ENCODE results near the gene CLECL1.
"Not testable (repeated sequence)": the region's sequence is repeated elsewhere in the genome, so short reads cannot be mapped to it uniquely, and the experiment has no call there.

CLECL1 gene

DNA sequence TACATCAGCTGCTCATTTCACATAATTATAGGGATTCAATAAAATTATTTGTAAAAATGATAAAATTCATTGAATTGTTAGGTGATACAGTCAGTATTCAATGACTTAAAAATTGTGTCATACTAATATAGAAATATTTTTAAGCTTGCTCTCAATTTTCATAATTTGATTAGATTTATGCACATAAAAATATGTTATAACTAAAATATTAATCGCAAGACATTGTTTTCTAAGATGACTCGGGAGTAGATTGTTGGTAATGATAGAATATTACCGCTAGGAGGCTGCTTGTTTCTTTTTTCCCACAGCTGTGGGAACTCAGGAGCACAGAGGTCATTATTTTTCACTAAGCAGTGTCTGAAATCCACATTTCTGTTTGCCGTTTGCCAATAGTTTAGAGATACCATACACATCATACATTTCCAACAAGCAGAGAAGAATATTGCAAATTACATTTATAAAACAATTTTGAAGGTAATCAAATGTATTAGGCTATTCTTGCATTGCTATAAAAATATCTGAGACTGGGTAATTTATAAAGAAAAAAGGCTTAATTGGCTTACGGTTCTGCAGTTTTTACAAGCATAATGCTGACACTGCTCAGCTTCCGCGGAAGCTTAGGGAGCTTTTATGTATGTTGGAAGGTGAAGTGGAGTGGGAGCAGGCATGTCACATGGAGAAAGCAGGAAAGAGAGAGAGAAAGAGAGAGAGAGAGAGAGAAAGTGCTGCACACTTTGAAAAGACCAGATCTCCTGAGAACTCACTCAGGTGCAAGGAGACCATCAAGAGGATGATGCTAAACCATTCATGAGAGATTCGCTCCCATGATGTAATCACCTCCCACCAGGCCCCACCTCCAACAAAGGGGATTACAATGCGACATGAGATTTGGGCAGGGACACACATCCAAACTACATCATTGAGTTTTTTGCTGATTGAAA, 18.6 kb upstream of the CLECL1 start:
- DNase-seq = no peak

DNA sequence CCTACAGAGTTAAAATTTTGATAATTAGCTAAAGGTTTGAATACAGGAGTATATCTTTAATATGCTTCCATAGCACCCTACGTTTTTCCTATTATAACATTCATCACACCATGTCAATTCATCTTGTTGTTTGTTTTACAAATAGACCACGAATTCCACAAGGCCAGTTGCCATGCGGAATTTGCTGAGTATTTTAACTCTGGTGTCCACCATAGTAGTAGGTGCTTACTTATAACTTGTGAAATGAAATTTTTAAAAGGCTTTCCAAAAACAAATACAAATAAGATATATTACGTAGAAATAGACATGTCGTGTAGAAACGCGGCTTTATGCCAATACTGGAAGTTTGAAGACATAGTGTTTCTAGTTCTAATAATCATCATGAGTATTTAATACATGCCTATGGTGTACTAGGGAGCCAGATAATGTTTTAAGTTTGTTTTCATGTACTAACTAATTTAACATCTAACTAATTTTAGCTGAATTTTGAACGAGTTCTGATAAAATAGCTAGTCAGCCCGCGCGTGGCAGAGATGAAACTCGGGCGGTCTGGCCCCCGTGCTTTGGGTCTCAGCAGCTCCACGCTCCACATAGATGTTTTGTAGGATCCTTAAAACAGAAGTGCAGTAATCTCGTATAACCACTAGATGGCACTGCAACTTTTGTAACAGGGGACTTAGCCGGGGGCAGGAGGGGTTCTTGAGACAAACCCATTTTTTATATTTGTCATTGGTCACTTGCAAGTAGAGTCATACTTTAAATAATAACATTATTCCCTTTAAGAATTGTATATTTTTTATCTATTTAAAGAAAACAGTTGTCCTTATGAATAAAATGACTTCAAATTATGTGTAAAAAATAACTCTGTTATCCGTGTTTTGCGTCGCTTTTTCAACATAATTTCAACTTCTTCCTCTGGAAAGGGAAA, 17.6 kb upstream of the CLECL1 start:
- DNase-seq = peak in 23 of 58 donors; percentile 1 to 66 (median 12)

DNA sequence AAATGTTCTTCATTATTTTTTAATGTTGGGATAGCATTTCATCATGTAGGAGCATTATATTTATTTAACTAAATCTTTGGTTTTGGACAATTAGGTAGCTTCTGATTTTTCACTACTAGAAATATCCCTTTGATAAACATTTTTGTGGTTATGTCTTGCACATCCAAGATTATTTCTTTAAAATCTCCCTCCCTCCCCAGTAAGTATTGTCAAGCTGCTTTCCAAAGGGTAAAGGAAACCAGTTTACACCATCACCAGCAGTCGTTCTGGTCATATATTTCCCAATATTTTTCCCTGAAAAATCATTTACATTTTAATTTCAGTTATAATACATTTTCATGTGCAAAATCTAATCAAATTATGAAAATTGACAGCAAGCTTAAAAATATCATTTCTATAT, 16.7 kb upstream of the CLECL1 start:
- DNase-seq = no peak

DNA sequence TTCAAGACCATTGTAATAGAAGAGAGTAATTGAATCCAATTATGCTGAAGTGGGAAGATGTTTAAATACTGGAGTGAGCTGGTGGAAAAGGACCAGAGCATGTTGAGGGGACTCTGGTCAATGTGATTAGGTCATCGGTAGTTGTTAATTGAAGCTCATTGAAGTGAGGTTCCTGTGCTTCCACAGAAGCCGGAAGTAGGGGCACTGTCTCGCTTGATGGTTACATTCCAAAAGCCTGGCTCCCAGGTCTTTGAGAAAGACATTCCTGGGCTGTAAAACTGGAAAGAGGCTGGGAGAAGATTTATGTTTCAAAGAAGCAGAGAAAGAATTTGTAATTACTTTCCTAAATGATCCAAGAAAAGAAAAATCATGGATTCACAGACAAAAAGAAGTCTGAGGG, 12.3 kb upstream of the CLECL1 start:
- no peak for DNase-seq

DNA sequence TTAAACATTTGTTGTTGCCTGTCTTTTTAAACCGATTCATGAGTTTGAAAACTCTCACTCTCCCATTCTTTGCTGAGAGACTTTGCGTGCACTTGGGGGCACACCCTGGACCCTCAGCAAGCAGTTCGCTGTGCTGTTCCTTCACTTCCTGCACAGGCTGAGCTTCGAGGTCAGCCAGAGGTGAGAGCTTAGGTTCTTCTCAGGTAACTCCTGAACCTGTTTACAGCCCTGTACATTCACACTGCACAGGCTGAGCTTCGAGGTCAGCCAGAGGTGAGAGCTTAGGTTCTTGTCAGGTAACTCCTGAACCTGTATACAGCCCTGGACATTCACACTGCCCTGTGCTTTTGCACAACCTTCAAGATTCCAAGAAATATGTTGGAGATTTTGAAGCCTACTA, 9.8 kb upstream of the CLECL1 start:
- DNase-seq = no peak

DNA sequence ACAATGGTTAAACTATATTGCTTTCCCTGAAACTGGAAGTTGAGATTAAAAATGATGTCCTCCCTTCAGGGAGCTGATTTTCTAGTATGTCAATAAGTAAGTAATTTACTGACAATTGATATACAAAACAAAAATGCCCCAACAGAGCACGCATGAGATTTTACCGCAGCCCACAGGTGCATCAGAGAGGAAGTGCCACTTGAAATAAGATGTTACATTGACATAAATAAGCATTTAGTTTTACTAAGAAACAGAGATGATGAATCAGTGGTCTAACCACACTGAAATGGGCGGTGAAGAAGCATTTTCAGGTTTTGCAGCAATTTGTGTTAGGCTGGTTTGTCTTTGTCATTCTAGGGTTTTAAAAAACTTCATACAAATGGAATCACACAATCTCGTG, 8.8 kb upstream of the CLECL1 start:
- DNase-seq = no peak

DNA sequence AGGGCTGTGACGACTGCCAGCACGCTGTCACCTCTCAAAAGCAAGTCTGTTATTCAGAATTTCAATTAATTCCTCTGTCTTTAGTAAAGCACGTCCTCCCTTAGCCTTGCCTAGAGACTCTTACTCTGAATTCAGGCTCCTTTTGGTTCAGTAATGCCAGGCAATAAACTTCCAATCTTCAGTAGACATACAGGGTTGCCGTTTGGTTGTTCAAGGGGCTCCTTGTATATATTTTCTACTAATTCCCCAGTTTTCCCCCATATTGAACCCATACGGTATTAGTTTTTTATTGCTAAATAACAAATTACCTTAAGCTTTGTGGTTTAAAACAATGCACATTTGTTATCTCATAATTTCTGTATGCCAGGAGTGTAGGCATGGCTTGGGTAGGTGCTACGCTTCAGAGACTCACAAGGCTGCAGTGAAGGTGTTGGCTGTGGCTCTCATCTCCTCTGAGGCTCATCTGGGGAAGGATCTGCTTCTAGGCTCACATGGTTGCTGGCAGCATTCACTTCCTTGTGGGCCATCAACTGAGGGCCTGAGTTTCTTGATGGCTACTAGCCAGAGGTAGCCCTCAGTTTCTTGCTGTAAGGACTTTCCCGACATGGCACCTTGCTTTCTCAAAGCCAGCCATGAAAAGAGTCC, 7.3 kb upstream of the CLECL1 start:
- DNase-seq = no peak

DNA sequence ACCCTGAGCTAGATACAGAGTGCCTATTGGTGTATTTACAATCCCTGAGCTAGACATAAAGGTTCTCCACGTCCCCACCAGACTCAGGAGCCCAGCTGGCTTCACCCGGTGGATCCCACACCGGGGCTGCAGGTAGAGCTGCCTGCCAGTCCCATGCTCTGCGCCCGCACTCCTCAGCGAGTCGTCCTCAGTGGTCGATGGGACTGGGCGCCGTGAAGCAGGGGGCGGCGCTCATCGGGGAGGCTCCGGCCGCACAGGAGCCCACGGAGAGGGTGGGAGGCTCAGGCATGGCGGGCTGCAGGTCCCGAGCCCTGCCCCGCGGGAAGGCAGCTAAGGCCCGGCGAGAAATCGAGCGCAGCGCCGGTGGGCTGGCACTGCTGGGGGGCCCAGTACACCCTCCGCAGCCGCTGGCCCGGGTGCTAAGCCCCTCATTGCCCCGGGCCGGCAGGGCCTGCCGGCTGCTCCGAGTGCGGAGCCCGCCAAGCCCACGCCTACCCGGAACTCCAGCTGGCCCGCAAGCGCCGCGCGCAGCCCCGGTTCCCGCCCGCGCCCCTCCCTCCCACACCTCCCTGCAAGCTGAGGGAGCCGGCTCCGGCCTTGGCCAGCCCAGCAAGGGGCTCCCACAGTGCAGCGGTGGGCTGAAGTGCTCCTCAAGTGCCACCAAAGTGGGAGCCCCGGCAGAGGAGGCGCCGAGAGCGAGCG, 6.7 kb upstream of the CLECL1 start:
- not testable (repeated sequence) for DNase-seq

DNA sequence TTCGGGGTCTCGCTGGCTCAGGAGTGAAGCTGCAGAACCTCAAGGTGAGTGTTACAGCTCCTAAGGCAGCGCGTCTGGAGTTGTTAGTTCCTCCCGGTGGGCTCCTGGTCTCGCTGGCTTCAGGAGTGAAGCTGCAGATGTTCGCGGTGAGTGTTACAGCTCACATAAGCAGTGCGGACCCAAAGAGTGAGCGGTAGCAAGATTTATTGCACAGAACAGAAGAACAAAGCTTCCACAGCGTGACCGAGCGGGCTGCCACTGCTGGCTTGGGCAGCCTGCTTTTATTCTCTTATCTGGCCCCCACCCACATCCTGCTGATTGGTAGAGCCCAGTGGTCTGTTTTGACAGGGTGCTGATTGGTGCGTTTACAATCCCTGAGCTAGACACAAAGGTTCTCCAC, 6.0 kb upstream of the CLECL1 start:
- not testable (repeated sequence) for DNase-seq

DNA sequence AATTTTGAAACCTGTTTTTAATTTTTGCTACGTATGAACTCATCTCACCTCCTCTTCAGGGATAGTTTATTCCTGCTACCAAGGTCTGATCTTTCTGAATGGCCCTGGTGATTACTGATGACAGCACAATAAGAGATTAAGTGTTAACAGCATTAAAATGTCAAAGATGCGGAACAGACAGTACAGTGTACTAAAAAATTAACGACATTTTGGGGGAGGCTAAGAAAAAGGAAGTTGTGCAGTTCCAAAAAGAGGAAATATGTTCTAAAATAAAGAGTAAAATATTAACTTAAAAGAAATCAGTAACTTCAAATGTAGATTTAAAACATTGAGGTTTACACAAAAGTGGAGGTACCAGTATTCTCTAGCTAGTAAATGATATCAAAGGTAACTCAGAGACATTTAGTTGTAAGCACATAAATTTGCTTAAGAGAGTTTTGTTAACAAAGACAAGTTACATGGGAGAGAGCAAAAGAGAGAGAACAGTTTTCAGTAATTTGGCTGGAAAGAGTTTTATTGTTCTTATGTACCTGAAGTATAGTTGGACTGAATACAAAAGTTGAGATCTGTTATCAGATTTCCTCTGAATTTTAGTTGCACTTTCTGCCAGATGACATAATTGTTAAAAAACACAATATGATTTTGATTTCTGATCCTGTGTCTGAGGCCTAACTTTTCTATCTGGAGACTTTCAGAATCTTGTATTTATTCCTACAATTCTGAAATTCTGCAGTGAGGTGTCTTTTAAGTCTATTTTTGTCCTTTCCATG, 4.2 kb upstream of the CLECL1 start:
- no peak for DNase-seq

DNA sequence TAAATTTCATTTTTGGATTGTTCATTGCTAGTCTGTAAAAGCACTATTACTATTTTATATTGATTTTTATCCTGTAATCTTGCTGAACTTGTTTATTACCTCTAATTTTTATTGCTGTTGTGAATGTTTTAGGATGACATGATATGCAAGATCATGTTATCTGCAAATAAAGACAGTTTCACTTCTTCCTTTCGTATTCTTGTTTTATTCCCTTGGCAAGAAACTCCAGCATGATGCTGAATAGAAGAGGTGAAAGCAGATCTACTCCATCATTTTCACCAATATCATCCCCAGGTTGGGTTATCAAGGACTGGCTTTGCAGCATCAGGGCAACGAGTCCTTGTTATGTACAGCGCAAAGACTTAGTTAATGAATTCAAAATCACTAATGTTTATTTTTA, 2.7 kb upstream of the CLECL1 start:
- no peak for DNase-seq

DNA sequence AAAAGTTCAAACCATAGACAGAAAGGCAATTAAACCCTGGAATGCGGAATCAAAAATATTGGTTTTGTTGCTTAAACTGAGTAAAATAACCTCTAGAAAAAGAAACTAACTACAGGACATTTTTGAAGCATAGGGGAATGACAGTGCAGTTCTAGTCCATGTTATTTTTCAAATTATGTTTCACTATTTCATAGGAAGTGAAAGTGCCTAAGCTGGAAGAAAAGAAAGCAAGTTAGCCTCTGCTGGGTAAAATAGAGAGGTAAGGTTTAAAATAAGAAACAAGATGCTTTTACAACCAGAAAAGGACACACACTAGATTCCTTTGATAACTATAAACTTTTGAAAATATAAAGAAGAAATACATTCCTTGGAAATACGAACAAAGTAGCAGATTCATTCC, 1.1 kb downstream of the CLECL1 start:
- DNase-seq = no peak

DNA sequence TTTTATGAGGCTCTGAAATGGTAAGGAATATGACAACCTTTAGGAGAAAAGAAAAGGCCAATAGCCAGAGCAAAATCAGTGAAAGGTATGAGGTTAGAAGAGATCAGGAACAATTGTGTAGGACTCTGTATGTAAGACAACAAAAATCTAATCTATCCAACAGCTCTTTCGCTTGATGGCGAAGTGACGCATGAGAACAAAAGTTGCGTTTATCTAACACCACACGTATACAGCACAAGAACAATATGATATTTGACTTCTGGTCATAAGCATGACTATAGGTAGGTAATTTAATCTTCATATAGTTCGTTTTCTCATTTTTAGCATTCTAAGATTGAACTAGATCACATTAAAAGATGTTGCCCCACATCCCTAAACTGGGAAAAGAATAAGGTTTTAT, 1.5 kb downstream of the CLECL1 start:
- DNase-seq = no peak

DNA sequence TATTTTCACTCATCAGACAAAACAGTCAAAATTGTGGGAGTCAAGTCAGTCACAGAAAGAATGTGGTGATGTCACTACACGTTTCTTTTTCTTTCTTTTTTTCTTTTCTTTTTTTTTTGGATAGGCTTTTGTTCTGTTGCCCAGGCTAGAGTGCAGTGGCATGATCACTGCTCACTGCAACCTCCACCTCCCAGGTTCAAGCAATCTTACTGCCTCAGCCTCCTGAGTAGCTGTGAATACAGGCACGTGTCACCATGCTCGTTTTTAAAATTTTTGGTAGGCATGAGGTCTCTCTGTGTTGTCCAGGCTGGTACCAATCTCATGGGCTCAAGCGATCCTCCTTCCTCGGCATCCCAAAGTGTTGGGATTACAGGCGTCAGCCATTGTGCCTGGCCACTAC, 2.3 kb downstream of the CLECL1 start:
- no peak for DNase-seq

DNA sequence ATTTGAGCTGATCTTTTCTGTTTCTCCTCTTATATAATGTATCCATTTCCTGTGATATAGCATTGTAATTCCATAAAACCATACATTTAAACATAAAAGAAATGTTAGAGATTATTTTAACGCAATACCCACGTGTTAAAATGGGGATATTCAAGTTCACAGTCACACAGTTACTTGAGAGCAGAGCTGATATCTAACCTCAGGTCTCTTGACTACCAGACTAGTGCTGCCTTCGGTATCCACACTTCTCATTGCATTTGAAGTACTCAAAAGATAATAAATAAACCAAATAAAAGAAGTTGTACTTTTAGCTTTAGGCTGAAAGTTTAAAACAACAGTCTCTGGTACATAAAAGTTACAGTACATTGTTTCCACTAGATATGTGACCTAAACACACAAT, 2.9 kb downstream of the CLECL1 start:
- no peak for DNase-seq

DNA sequence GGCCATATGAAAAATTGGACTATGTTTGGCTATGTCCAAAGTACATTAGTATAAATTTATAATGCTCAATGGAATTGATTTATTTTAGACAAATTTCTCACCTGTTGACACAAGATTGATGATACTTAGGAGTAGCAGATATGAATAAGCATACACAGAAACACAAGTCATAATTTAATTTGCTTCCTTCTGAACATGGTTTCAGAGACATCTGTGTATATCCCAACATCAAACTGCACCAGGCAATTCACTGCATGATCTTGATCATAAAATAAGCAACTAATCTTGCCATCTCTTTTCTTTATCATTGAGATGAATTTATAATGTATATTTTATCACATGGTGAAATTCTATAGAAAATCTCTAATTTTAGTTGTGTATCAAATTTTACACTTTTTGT, 3.8 kb downstream of the CLECL1 start:
- no peak for DNase-seq

DNA sequence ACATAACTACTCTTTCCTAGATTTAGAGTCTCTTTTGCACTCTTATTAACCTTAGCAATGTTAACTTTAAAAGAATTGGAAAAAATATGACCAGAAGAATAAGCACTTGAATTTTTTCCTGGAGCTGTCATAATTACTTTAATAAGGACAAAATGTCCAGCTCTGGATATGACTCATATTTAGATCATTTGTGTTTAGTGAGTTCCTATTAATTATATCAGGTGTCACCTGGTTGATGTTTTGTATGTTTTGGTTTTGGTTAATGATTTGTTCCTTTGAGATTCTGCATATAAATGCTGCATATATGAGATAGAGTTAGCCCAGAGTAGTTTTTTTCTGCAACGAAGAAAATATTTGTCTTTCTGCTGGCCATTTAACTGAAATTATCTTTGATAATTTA, 5.1 kb downstream of the CLECL1 start:
- DNase-seq = no peak

DNA sequence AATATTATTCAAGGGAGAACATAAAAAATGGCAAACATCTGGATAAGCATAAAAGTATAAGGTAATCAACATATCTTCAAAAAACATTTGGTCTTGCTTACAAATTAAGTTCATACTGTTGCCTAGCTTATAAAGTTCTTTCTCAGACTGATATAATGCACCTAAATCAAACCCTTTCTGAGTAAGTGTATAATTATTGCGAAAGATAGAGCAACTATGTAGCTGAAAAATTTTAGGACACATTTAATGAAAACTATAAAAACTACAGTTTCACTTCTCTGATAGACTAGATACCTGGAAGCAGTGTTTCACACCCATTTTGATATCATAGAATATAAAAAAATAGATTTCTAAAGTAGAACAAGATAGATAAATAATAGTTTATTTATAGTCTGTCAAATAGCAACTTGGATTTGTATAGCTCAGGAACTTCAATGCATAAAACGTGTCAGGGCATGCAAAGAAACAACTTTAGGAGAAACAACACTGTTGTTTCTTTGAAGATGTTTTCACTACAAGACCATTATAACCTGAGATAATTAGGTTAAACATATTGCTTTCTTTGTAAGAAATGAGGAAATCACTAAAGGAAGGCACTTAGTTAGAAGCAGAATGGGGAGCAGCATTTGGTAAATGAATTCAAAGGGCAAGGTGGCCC, 7.6 kb downstream of the CLECL1 start:
- no peak for DNase-seq

DNA sequence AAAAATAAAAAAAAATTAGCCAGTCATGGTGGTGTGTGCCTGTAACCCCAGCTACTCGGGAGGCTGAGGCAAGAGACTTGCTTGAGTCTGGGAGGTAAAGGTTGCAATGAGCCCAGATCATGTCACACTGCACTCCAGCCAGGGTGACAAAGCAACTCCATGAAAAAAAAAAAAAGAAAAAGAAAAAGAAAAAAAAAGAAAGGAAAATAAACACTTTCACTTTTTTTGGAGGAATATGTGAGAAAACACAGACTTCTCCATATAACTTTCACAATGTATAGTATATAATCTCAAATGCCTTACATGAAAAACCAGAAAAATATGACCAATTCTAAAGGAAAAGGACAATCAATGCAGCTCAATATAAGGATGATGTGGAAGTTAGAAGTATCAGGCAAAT, 8.9 kb downstream of the CLECL1 start:
- no peak for DNase-seq

Measured in anterior cingulate cortex (tissue), 58 donors.